Left kidney (tissue), 2 donors: ENCODE data around the gene DMRT2. TPM values are rescaled to one million over a fixed set of nuclear protein-coding genes. Genes with fewer than 3 reads are reported as not detected.

Experiments
- DNase-seq: peaks from one replicate; pipeline ENCODE4 v3.0.0-alpha.2; 2013
- polyA plus RNA-seq: library from polyadenylated mRNA; unstranded; fragments of 120-200 nt; gene quantifications from one replicate; pipeline ENCODE4 v1.2.1, GENCODE V29; 2013; ENCODE audit not compliant: insufficient read length

Gene DMRT2
- polyA plus RNA-seq, 1 donor = 2.0 TPM

GRCh38 chr9:1096155-1096964, 46.2 kb downstream of the DMRT2 start:
- no peak for DNase-seq

GRCh38 chr9:1098551-1098950, 48.4 kb downstream of the DMRT2 start:
- no peak for DNase-seq

- no peak for DNase-seq
Measured at GRCh38 chr9:1100201-1100600, 50.0 kb downstream of the DMRT2 start.

GRCh38 chr9:1100945-1101344, 50.8 kb downstream of the DMRT2 start:
- DNase-seq = peak; percentile 46

- DNase-seq = no peak
Measured at GRCh38 chr9:1101846-1102641, 51.9 kb downstream of the DMRT2 start.

GRCh38 chr9:1102642-1102970, 52.4 kb downstream of the DMRT2 start:
- no peak for DNase-seq

Other genes starting within 250 kb of the DMRT2 start
- gene DMRT1, start 208.7 kb upstream of the DMRT2 start, polyA plus RNA-seq = not detected
- 1.5 TPM for gene DMRT3, start 73.7 kb upstream of the DMRT2 start, polyA plus RNA-seq